ENCODE data around the gene CENPH.

DNA sequence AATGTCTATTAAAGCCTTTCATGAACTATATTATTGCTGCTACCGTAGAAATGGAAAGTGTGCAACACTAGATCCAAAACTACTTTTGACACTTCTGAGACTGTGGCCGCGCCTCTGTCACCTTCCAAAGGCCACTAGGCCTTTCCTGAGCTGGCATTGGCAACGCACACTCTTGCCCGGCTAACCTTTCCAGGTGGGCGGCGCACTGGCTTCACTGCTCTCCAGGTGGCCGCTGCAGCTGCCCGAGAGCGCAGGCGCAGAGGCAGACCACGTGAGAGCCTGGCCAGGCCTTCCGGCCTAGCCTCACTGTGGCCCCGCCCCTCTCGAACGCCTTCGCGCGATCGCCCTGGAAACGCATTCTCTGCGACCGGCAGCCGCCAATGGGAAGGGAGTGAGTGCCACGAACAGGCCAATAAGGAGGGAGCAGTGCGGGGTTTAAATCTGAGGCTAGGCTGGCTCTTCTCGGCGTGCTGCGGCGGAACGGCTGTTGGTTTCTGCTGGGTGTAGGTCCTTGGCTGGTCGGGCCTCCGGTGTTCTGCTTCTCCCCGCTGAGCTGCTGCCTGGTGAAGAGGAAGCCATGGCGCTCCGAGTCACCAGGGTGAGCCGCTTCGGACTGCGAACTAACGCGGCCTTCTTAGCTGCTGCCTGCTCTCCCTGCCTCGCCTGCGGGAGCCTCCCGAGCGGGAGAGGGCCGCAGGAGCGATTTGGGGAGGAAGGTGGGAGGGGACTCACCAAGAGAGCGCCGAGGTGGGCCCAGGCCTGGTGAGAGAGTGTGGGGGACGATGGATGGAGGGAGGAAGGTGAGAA is 22.5 kb upstream of the CENPH start, which contains the start of gene CCNB1:
- TF ChIP-seq POLR2AphosphoS5 (IDR thresholded peaks at IDR 0.05) = no peak
- TF ChIP-seq, protein P1, sequence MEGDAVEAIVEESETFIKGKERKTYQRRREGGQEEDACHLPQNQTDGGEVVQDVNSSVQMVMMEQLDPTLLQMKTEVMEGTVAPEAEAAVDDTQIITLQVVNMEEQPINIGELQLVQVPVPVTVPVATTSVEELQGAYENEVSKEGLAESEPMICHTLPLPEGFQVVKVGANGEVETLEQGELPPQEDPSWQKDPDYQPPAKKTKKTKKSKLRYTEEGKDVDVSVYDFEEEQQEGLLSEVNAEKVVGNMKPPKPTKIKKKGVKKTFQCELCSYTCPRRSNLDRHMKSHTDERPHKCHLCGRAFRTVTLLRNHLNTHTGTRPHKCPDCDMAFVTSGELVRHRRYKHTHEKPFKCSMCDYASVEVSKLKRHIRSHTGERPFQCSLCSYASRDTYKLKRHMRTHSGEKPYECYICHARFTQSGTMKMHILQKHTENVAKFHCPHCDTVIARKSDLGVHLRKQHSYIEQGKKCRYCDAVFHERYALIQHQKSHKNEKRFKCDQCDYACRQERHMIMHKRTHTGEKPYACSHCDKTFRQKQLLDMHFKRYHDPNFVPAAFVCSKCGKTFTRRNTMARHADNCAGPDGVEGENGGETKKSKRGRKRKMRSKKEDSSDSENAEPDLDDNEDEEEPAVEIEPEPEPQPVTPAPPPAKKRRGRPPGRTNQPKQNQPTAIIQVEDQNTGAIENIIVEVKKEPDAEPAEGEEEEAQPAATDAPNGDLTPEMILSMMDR (IDR thresholded peaks at IDR 0.05) = peak in 1 of 4 experiments; percentile 39

Measured in gastroesophageal sphincter (tissue), 3 donors.